MCF 10A (cell line): ENCODE measurements around the gene FXYD2. TPM values are rescaled to one million over a fixed set of nuclear protein-coding genes. Genes with fewer than 3 reads are reported as not detected.

Experiments
- BruUV-seq: library from RNA; stranded (reverse); fragments of 400-500 nt; replicated peaks from 2 replicates; lab custom pipeline; 2021; lab: Mats Ljungman, UMichigan
- CTCF ChIA-PET: fragments of 300-600 bp; sonication (Branson Sonifier 250); formaldehyde crosslinking; extraction: SDS; loops from one replicate; lab custom pipeline; 2021; ENCODE audit warnings: antibody characterized with exemption, inconsistent platforms; lab: Yijun Ruan, JAX
- POLR2A ChIA-PET: fragments of 300-600, 350-650 bp; sonication (Branson Sonifier 250); formaldehyde crosslinking; extraction: SDS; loops from one replicate; lab custom pipeline; 2020; ENCODE audit warnings: antibody characterized with exemption, inconsistent platforms; lab: Yijun Ruan, JAX
- DNase-seq: peaks from one replicate; pipeline ENCODE4 v3.0.0-alpha.2; 2018; ENCODE audit not compliant: unreplicated experiment
- H3K27ac Mint-ChIP-seq: one replicate; pipeline ENCODE4 v1.8.0; 2022; ENCODE audit warnings: mild to moderate bottlenecking, low read depth, mixed read lengths; ENCODE audit not compliant: unreplicated experiment
- H3K27me3 Mint-ChIP-seq: one replicate; pipeline ENCODE4 v1.8.0; 2022; ENCODE audit warnings: mixed read lengths; ENCODE audit not compliant: insufficient read depth, unreplicated experiment
- H3K36me3 Mint-ChIP-seq: one replicate; pipeline ENCODE4 v1.8.0; 2022; ENCODE audit warnings: mild to moderate bottlenecking, moderate library complexity, mixed read lengths; ENCODE audit not compliant: insufficient read depth, unreplicated experiment
- H3K4me1 Mint-ChIP-seq: one replicate; pipeline ENCODE4 v1.8.0; 2022; ENCODE audit warnings: mixed read lengths; ENCODE audit not compliant: insufficient read depth, unreplicated experiment
- H3K4me3 Mint-ChIP-seq: one replicate; pipeline ENCODE4 v1.8.0; 2022; ENCODE audit warnings: mild to moderate bottlenecking, moderate library complexity, mixed read lengths; ENCODE audit not compliant: unreplicated experiment
- H3K9me3 Mint-ChIP-seq: one replicate; pipeline ENCODE4 v1.8.0; 2022; ENCODE audit warnings: mixed read lengths; ENCODE audit not compliant: unreplicated experiment
- CTCF ChIP-seq: fragments of 200-600 bp; IDR thresholded peaks from one replicate; pipeline ENCODE4 v1.8.0; 2022; ENCODE audit warnings: antibody characterized with exemption, mild to moderate bottlenecking; ENCODE audit not compliant: unreplicated experiment
- intact Hi-C: fragments of 100-400 bp; cut with micrococcal nuclease; formaldehyde crosslinking; loops from 2 replicates; pipeline ENCODE4 v1.14.1; 2022
- total RNA-seq: library from RNA; stranded (reverse); gene quantifications from 2 replicates; pipeline ENCODE4 v1.2.3, GENCODE V29; 2022

The FXYD2 gene
- total RNA-seq, 1 experiment from 2014 or later = not detected

GRCh38 chr11:117828611-117829368, 4.2 kb upstream of the FXYD2 start:
- Mint-ChIP-seq H3K4me3 (no peak overlapping the region), H3K27ac (no peak overlapping the region), H3K4me1 (peaks cover 12% of the 10 kb centered on the region), H3K9me3 (no peaks in the 10 kb centered on the region), H3K36me3 (no peaks in the 10 kb centered on the region), H3K27me3 (peaks cover 21% of the 10 kb centered on the region)
- BruUV-seq = no TSS peak
- DNase-seq = peak; percentile 49
- POLR2A ChIA-PET = interaction anchor here (0.6 kb wide), 2 partner anchors 160 to 408 kb away, joined by 3 read pairs; no protein-coding TSS in a partner anchor
- CTCF ChIA-PET = interaction anchor here (1.1 to 2.2 kb wide), 2 partner anchors 14 to 118 kb away, joined by 6 to 7 read pairs; no protein-coding TSS in a partner anchor
- no peak for TF ChIP-seq CTCF
- intact Hi-C loops = no loop called here

GRCh38 chr11:117827521-117828511, 3.3 kb upstream of the FXYD2 start:
- H3K36me3 Mint-ChIP-seq = no peaks in the 10 kb centered on the region
- no peaks in the 10 kb centered on the region for H3K9me3 Mint-ChIP-seq
- BruUV-seq = no TSS peak
- DNase-seq = no peak
- POLR2A ChIA-PET = no interaction called here
- intact Hi-C loops = no loop called here
- peaks cover 21% of the 10 kb centered on the region for H3K27me3 Mint-ChIP-seq
- H3K4me3 Mint-ChIP-seq = no peak overlapping the region
- no peak for TF ChIP-seq CTCF
- no peak overlapping the region for H3K27ac Mint-ChIP-seq
- H3K4me1 Mint-ChIP-seq = peaks cover 12% of the 10 kb centered on the region
- CTCF ChIA-PET = interaction anchor here (0.9 to 2.2 kb wide), 4 partner anchors 10 to 344 kb away, joined by 4 to 7 read pairs (median 6); no protein-coding TSS in a partner anchor

- H3K4me1 Mint-ChIP-seq = peaks cover 12% of the 10 kb centered on the region
- no peak overlapping the region for H3K4me3 Mint-ChIP-seq
- DNase-seq = no peak
- ChIA-PET POLR2A (no interaction called here), CTCF (interaction anchor here (0.9 to 2.2 kb wide), 3 partner anchors 9 to 345 kb away, joined by 4 to 6 read pairs (median 5); no protein-coding TSS in a partner anchor)
- no peaks in the 10 kb centered on the region for H3K36me3 Mint-ChIP-seq
- no TSS peak for BruUV-seq
- H3K9me3 Mint-ChIP-seq = no peaks in the 10 kb centered on the region
- H3K27me3 Mint-ChIP-seq = peaks cover 20% of the 10 kb centered on the region
- TF ChIP-seq CTCF = no peak
- H3K27ac Mint-ChIP-seq = no peak overlapping the region
- intact Hi-C loops = no loop called here
Measured at GRCh38 chr11:117826832-117827231, 2.3 kb upstream of the FXYD2 start.
